Measurements from ENCODE around the gene USF1. TPM values are rescaled to one million over a fixed set of nuclear protein-coding genes. Genes with fewer than 3 reads are reported as not detected.

USF1 gene
- total RNA-seq, 1 donor from 2014 or later: 50.4 TPM

Small RNA genes lying within 50 kb of the gene (small RNA-seq; reads per million reads assigned to genes)
- gene AL591806.2 (ENCODE audit: low replicate concordance): not detected

Other genes with a start within 250 kb of the USF1 start
- 0.62 TPM for gene LY9, start 249.8 kb downstream of the USF1 start, total RNA-seq
- gene CD244, start 183.1 kb downstream of the USF1 start, total RNA-seq: not detected
- gene ITLN1, start 160.8 kb downstream of the USF1 start, total RNA-seq: 0.62 TPM
- gene ITLN2, start 91.2 kb downstream of the USF1 start, total RNA-seq: not detected
- 30.0 TPM for gene F11R, start 24.8 kb downstream of the USF1 start, total RNA-seq
- 53.9 TPM for gene TSTD1, start 7.0 kb downstream of the USF1 start, total RNA-seq
- gene ARHGAP30, start 23.9 kb upstream of the USF1 start, total RNA-seq: 3.0 TPM
- gene NECTIN4, start 43.6 kb upstream of the USF1 start, total RNA-seq: 18.0 TPM
- gene KLHDC9, start 52.4 kb upstream of the USF1 start, total RNA-seq: 3.3 TPM
- gene PFDN2, start 72.1 kb upstream of the USF1 start, total RNA-seq: 24.5 TPM
- gene NIT1, start 72.1 kb upstream of the USF1 start, total RNA-seq: 19.3 TPM
- gene DEDD, start 86.7 kb upstream of the USF1 start, total RNA-seq: 37.6 TPM
- 109 TPM for gene UFC1, start 108.0 kb upstream of the USF1 start, total RNA-seq
- gene USP21, start 113.5 kb upstream of the USF1 start, total RNA-seq: 16.5 TPM
- 15.2 TPM for gene PPOX, start 120.4 kb upstream of the USF1 start, total RNA-seq
- gene B4GALT3, start 131.5 kb upstream of the USF1 start, total RNA-seq: 9.3 TPM
- 18.9 TPM for gene ADAMTS4, start 153.1 kb upstream of the USF1 start, total RNA-seq
- gene NDUFS2, start 156.4 kb upstream of the USF1 start, total RNA-seq: 174 TPM
- gene FCER1G, start 169.3 kb upstream of the USF1 start, total RNA-seq: 4.4 TPM
- not detected for gene APOA2, start 177.7 kb upstream of the USF1 start, total RNA-seq
- gene TOMM40L, start 180.1 kb upstream of the USF1 start, total RNA-seq: 11.3 TPM
- not detected for gene NR1I3, start 192.2 kb upstream of the USF1 start, total RNA-seq
- 4.9 TPM for gene PCP4L1, start 212.8 kb upstream of the USF1 start, total RNA-seq

All from tongue (tissue), 2 donors.